ENCODE results near the gene DDX42.
A peak's percentile ranks its signal among the peaks of the same experiment; 100 is the strongest.
"Not testable (repeated sequence)": the region's sequence is repeated elsewhere in the genome, so short reads cannot be mapped to it uniquely, and the experiment has no call there.

The DDX42 gene

GRCh38 chr17:63840591-63841349 lies 66.8 kb downstream of the DDX42 start:
- no peaks in the 10 kb centered on the region for H3K27me3 ChIP-seq (ENCODE audit: insufficient read depth, low read depth)
- H3K79me2 ChIP-seq (ENCODE audit: insufficient read depth, low read depth), result peaks cover 59% of the 10 kb centered on the region
- H3K4me3 ChIP-seq (IDR thresholded peaks at IDR 0.05; ENCODE audit: insufficient read depth, low read depth, low read length), result no peak overlapping the region
- H4K20me1 ChIP-seq (ENCODE audit: insufficient read depth), result no peaks in the 10 kb centered on the region
- TF ChIP-seq, protein P1, sequence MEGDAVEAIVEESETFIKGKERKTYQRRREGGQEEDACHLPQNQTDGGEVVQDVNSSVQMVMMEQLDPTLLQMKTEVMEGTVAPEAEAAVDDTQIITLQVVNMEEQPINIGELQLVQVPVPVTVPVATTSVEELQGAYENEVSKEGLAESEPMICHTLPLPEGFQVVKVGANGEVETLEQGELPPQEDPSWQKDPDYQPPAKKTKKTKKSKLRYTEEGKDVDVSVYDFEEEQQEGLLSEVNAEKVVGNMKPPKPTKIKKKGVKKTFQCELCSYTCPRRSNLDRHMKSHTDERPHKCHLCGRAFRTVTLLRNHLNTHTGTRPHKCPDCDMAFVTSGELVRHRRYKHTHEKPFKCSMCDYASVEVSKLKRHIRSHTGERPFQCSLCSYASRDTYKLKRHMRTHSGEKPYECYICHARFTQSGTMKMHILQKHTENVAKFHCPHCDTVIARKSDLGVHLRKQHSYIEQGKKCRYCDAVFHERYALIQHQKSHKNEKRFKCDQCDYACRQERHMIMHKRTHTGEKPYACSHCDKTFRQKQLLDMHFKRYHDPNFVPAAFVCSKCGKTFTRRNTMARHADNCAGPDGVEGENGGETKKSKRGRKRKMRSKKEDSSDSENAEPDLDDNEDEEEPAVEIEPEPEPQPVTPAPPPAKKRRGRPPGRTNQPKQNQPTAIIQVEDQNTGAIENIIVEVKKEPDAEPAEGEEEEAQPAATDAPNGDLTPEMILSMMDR (conservative IDR thresholded peaks at IDR 0.05; ENCODE audit: low read depth, low read length), result no peak
- peak overlapping the region; percentile 90 for H3K4me2 ChIP-seq
- H3K36me3 ChIP-seq (ENCODE audit: insufficient read depth), result no peaks in the 10 kb centered on the region; the same call in 1 of the 2 replicates
- peak overlapping the region; percentile 60; the same call in 1 of the 2 replicates for H3K27ac ChIP-seq
- H2AFZ ChIP-seq (ENCODE audit: low read depth), result no peak overlapping the region
- peak overlapping the region; percentile 84; the same call in 1 of the 2 replicates for H3K9ac ChIP-seq
- peaks cover 38% of the 10 kb centered on the region for H3K4me1 ChIP-seq (ENCODE audit: low read depth, poor library complexity, severe bottlenecking)

DNA sequence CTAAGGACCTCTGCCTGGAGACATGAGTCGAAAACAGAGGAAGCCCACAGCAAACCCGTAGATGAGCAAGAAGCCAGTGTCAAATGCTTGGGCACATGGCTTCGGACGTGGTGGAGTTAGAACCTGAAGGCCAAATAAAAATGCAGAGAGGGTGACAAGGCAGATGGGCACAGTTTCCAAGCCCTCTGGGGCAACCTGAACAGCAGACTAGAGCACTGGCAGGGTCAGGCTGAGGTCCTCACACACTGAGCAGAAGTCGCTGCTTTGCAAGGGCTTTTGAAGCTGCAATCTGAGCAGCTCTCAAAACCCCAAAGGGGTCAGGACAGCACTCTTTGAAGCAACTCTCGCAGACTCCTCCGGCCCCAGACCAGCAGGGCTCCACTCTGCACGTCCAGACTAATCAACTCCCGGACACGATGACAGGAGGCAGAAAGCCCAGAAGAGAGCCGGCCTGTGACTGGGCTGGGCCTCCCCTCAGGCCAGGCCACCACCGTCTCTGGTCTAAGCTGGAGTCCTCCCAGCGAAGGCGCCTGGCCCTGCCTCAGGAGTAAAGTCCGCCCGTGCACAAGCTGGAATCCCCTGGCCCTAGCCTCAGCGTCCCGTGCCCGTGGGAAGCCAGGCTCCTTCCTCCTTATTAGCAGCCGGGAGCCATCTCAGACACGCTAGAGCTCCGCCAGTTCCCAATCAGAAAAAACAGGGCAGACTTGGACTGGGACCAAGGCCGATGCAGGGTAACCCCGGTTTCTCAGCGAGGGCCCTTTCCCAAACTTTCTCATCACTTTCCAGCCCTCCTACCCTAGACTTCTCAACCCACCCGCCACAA lies 67.6 kb downstream of the DDX42 start:
- TF ChIP-seq, protein P1 (conservative IDR thresholded peaks at IDR 0.05; ENCODE audit: low read depth, low read length), result no peak
- Histone ChIP-seq H3K9ac (peak overlapping the region; percentile 84), H3K4me2 (peak overlapping the region; percentile 90), H3K27me3 (ENCODE audit: insufficient read depth, low read depth) (no peaks in the 10 kb centered on the region), H4K20me1 (ENCODE audit: insufficient read depth) (no peaks in the 10 kb centered on the region), H3K79me2 (ENCODE audit: insufficient read depth, low read depth) (peaks cover 55% of the 10 kb centered on the region), H2AFZ (ENCODE audit: low read depth) (peak overlapping the region; percentile 69), H3K36me3 (ENCODE audit: insufficient read depth) (no peaks in the 10 kb centered on the region; the same call in 1 of the 2 replicates), H3K4me1 (ENCODE audit: low read depth, poor library complexity, severe bottlenecking) (peaks cover 38% of the 10 kb centered on the region), H3K4me3 (IDR thresholded peaks at IDR 0.05; ENCODE audit: insufficient read depth, low read depth, low read length) (no peak overlapping the region), H3K27ac (peak overlapping the region; percentile 60)

GRCh38 chr17:63842173-63842539 lies 68.2 kb downstream of the DDX42 start:
- Histone ChIP-seq H3K79me2 (ENCODE audit: insufficient read depth, low read depth) (peaks cover 49% of the 10 kb centered on the region), H3K4me3 (IDR thresholded peaks at IDR 0.05; ENCODE audit: insufficient read depth, low read depth, low read length) (no peak overlapping the region), H3K27ac (peak overlapping the region; percentile 60), H3K4me2 (peak overlapping the region; percentile 90), H4K20me1 (ENCODE audit: insufficient read depth) (no peaks in the 10 kb centered on the region), H2AFZ (ENCODE audit: low read depth) (peak overlapping the region; percentile 69), H3K4me1 (ENCODE audit: low read depth, poor library complexity, severe bottlenecking) (peaks cover 38% of the 10 kb centered on the region), H3K9ac (peak overlapping the region; percentile 84), H3K27me3 (ENCODE audit: insufficient read depth, low read depth) (no peaks in the 10 kb centered on the region), H3K36me3 (ENCODE audit: insufficient read depth) (no peaks in the 10 kb centered on the region; the same call in 1 of the 2 replicates)
- TF ChIP-seq, protein P1 (conservative IDR thresholded peaks at IDR 0.05; ENCODE audit: low read depth, low read length), result no peak

DNA sequence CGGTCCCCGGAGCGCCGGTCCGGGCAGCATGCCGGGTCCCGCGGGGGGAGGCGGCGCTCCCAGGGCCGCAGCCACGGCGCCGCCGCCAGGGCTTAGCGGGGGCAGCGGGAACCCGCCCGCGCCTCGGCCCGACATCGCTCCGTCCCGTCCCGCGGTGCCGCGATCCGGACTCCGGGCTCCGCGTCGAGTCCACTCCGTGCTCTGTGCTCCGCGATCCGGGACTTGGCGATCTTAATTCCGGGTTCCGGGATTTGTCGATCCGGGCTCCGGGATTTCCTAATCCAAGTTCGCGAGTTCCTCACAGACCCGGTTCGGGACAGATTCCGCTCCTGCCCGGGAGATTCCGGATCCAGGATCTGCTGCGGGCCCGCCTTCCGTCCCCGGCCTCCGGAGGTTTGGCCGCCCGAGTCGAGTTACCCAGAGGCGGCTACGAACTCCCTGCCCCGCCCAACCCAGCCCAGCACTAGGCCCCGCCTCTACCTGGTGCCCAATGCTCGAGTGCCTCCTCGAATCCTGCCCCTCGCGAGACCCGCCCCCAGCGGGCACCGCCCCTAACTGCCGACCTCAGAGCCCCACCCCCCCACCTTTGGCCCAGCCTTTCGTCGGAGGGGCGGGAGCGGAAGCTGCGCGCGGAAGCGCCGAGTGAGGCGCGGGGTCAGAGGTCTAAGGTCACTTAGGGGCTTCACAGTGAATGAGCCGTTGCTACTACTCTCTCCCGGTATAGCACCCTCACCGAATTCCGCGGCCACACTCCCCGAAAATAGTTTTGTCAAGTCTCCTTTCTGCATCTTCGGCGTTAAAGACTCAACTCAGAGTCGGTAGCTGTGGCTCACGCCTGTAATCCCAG lies 68.8 kb downstream of the DDX42 start, which contains the start of gene SMARCD2:
Gene SMARCD2, minus strand, starts transcription at position 146 of the 847 bp plus-strand sequence. Its CDS starts 11 bp downstream, at position 135.
- Histone ChIP-seq H3K27me3 (ENCODE audit: insufficient read depth, low read depth) (no peaks in the 10 kb centered on the region), H4K20me1 (ENCODE audit: insufficient read depth) (no peaks in the 10 kb centered on the region), H3K9ac (peak within 1 kb of the TSS; percentile 84), H3K4me2 (peak within 1 kb of the TSS; percentile 90), H2AFZ (ENCODE audit: low read depth) (peak within 1 kb of the TSS; percentile 97), H3K36me3 (ENCODE audit: insufficient read depth) (no peaks in the 10 kb centered on the region), H3K79me2 (ENCODE audit: insufficient read depth, low read depth) (peaks cover 45% of the 10 kb centered on the region), H3K4me3 (IDR thresholded peaks at IDR 0.05; ENCODE audit: insufficient read depth, low read depth, low read length) (no peak within 1 kb of the TSS), H3K27ac (peak within 1 kb of the TSS; percentile 65), H3K4me1 (ENCODE audit: low read depth, poor library complexity, severe bottlenecking) (peaks cover 38% of the 10 kb centered on the region)
- TF ChIP-seq, protein P1 (conservative IDR thresholded peaks at IDR 0.05; ENCODE audit: low read depth, low read length), result no peak

DNA sequence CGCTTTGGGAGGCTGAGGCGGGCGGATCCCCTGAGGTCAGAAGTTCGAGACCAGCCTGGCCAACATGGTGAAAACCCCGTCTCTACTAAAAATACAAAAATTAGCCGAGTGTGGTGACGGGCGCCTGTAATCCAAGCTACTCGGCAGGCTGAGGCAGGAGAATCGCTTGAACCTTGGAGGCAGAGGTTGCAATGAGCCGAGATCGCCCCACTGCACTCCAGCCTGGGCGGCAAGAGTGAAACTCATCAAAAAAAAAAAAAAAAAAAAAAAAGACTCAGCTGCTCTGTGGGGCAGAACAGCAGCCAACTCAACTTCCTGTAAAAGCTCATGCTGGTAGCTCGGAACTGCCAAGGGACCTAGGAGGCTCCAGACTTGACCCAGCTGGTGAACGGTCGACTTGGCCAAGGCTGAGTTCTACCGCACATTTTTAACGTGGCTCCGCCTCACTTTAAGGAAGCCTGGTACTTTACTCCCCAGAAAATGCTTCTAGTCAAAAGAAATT lies 69.5 kb downstream of the DDX42 start:
- not testable (repeated sequence) for H3K36me3 ChIP-seq (ENCODE audit: insufficient read depth); H3K27me3 ChIP-seq (ENCODE audit: insufficient read depth, low read depth); H4K20me1 ChIP-seq (ENCODE audit: insufficient read depth); H3K4me3 ChIP-seq (IDR thresholded peaks at IDR 0.05; ENCODE audit: insufficient read depth, low read depth, low read length)
- Histone ChIP-seq H2AFZ (ENCODE audit: low read depth) (peak overlapping the region; percentile 97), H3K4me2 (peak overlapping the region; percentile 37), H3K4me1 (ENCODE audit: low read depth, poor library complexity, severe bottlenecking) (peaks cover 42% of the 10 kb centered on the region), H3K79me2 (ENCODE audit: insufficient read depth, low read depth) (peaks cover 38% of the 10 kb centered on the region), H3K9ac (peak overlapping the region; percentile 48; the same call in 1 of the 2 replicates), H3K27ac (peak overlapping the region; percentile 65)
